HL-60/S4 treated with phorbol 12-myristate 13-acetate at 8.2 ng/mL for 4 days and 3 days (cell line): ENCODE results near the gene CCDC17.

Experiments
- in situ Hi-C: fragments of 300-500 bp; cut with MboI; formaldehyde crosslinking; loops from 2 replicates; pipeline ENCODE4 v1.15.0; 2022; ENCODE audit warnings: low sequenced_read_pairs

CCDC17 gene

DNA sequence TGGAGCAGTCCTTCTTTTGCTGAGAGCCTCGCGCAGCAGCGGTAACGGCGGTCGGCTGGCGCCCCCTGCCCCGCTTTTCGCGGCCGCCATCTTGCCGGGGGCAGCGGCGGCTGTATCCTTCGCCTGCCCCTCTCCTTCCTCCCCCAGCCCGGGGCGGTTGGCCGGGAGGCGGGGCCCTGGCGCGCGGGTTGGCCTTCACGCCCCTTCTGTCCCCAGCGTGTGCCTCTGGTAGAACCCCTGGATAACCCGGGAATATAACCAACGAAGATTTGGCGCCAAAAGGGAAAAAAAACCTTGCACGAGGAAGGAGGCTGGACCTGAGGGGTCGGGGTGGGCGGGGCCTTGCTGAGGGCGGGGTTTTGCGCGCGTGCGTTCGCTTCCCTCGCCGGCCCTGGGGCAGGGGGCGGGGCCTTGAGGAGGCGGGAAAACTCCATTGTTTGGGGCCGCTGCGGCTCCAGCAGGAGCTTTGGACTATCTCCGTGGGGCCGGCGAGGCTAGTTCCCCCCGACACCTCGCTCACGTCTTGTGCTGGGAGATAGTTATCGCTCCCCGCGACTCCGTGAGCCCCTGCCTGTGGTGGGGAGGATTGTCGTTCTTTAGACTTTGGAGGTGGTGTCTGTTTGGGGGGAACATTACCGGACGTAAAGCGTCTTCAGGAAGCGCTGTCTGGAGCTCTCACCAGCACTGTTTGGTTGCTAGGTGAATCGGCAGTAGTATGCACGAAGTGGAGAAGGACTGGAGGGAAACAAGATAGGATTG, 39.3 kb downstream of the CCDC17 start:
- in situ Hi-C loops = no loop called here

DNA sequence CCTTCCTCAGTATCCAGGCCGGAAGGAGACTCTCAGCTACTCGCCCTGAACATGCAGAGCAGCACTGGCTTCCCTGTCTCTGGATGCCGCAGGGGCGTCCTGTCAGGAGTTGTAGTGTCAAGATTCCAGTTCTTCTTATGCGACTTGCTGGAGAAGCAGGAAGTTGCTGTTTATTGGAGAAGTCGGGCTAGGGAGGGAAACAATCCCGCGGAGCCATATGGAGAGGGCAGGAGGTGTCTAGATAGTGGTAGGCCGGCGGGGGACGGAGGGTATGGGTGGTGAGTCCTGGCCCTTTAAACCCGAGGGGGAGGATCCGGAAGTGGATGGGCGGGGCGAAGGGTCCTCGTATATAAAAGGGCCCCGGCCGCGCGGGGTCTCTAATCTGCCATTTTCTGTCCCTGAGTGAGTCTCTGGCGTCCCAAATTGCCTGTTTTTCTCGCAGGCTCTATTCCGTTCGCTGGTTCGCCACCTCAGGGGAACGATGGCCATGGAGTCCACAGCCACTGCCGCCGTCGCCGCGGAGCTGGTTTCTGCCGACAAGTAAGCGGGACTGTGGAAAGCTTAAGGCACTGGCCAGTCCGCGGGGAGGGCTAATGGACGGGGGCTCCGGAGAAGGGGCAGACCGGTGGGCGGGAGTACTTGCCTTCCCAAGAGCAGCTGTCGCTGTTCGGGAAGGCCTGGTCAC, 40.0 kb downstream of the CCDC17 start, which contains the start of gene NASP:
TSS of gene NASP (plus strand) at position 376 of the 685 bp plus-strand sequence. CDS start at position 482, 106 bp downstream.
- in situ Hi-C loops = no loop called here

DNA sequence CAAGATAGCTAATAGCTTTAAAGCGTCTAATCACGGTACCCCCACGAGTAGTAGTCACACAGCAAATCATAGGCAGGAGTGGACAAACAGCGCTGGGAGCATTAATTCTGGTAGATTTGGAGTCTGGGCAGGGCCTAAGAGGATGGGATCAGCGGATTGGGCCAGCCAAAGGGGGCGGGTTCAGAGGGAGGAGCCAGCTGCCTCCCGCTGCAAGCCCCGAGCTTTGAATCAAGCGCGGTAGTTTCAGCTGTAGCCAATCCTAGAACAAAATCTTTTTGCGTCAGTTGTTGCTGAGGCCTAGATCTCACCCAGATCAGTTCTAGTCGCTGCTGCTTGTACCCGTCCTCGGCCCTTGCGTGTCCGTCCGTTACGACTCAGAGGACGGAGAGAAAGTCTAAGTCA, 40.6 kb downstream of the CCDC17 start:
- in situ Hi-C loops = no loop called here

DNA sequence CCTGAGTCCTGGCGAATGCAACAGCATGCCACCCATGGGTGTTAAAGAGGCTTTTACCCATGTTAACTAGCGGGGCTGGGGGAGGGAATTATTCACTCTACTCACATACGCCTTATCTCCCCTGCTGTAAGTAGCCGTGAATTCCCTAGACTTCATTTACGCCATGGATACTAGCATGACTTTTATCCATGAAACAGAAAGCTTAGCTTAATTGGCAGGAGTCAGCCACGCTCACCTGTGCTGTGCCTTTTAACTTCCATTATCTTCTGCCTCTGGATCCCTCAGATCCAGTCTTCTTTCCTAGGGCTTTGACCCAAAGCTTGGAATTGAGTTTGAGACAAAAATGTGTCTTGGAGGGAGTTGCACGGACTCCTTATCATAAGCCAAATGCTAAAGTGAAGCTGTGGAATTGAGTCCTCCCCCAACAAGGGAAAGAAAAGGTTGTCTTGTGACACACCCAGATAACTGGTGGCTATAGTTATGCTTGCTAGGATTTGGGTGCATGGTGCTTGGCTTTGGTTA, 49.7 kb downstream of the CCDC17 start:
- in situ Hi-C loops = no loop called here

DNA sequence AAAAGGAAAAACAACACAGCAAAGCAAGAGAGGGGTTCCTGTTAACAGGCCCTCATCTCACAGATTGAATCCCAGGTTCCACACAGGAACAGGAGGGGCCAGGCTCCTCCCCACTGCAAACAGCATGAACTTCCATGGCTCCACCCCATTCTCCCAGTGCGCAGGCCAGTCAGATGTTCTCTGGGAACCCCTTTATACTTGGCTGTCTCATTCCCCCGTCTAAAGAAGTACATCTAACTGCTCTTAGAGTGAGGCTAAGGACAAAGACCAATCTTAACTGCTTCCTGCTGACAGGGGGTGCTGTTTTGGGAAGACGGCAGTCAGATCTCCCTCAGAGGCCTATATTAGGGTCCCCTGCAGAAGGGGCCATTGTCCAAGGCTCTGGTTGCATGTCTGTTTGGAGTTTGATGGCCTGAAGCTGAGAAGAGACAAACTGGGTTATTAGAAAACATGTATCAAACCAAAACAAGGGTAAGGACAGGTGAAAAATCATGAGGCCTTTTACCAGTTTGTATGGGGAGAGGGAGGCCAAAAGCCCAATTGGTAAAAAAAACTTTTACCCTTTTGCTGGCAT, 50.5 kb downstream of the CCDC17 start:
- in situ Hi-C loops = no loop called here

- in situ Hi-C loops = no loop called here
Measured at GRCh38 chr1:45570631-45571030, 53.2 kb downstream of the CCDC17 start.
